Measurements from ENCODE around the gene NBEA. TPM values are rescaled to one million over a fixed set of nuclear protein-coding genes. Genes with fewer than 3 reads are reported as not detected.

NBEA gene
- total and polyA plus RNA-seq, 5 experiments from 2014 or later: 1.1 to 8.0 (median 1.7) TPM

DNA sequence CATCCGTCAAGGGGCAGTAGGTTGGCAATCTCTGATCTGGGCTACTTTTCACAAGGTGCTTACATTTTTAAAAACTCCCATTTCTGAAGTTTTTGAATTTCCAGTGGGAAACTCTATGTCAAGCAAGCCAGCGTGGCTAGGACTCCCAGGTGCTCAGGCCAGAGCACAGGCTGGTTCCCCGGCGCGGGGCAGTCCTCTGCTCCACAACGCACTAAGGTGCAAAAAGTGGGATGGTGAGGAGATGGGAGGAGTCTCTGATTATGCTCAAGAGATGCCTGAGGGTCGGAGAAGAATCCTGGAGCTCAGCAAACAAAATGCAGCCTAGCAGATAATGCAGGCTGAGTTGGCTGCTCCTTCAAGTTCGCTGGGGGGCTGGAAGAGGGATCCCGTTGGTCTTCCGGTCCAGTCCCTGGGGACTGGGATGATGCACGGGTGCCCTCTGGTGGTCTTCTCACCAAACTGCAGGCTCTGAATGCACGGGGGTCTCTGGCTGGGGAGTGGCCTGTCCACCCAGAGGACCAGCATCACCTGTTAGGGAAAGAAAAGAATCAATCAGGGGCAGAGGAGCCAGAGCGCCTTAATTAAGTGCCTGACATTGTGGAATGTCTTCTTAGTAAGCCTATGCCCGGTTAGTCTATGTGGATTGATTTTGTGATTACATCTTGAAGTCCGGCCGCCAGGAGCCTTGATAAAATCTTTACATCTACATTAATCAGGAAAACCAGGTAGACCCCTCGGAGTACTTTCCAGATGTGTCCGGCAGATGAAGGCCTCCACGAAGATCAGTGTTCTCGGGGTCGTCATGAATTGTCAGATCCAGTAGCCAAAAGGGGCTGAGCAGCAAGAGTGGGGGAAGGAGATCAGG, 778.9 kb downstream of the NBEA start:
- Mint-ChIP-seq H3K27me3 (peaks cover 6 to 48% (median 12%) of the 10 kb centered on the region in 5 donors), H3K27ac (no peak overlapping the region), H3K4me1 (peaks cover 0 to 7% (median 5%) of the 10 kb centered on the region in 4 donors), H3K4me3 (no peak overlapping the region), H3K36me3 (no peaks in the 10 kb centered on the region), H3K9me3 (no peaks in the 10 kb centered on the region)
- POLR2A ChIA-PET: no interaction called here
- ATAC-seq: no peak
- peak in 6 of 10 donors; percentile 3 to 38 (median 14) for DNase-seq
